Esophagus muscularis mucosa (tissue), 3 donors: ENCODE measurements around the gene ADAMTS2.

ENCODE experiments used
- CTCF ChIP-seq, 3 experiments: fragments of 200-600 bp in 2 of 3; fragments of 450-650 bp in 1 of 3; sonication (generic) in 2 of 3; IDR thresholded peaks; one replicate each; pipeline ENCODE4 v1.5.1; 2017 to 2019; ENCODE audit warnings: antibody characterized with exemption in 3 of 3, mild to moderate bottlenecking in 2 of 3, moderate library complexity in 1 of 3
- POLR2A ChIP-seq: fragments of 450-650 bp; IDR thresholded peaks from one replicate; pipeline ENCODE4 v1.6.1; 2017; ENCODE audit warnings: antibody characterized with exemption, moderate library complexity, mild to moderate bottlenecking, low read depth
- POLR2AphosphoS5 ChIP-seq, 2 donors: sonication (generic); formaldehyde crosslinking; IDR thresholded peaks; one replicate each; pipeline ENCODE4 v1.6.1; 2017; ENCODE audit warnings: antibody characterized with exemption in 2 of 2

DNA sequence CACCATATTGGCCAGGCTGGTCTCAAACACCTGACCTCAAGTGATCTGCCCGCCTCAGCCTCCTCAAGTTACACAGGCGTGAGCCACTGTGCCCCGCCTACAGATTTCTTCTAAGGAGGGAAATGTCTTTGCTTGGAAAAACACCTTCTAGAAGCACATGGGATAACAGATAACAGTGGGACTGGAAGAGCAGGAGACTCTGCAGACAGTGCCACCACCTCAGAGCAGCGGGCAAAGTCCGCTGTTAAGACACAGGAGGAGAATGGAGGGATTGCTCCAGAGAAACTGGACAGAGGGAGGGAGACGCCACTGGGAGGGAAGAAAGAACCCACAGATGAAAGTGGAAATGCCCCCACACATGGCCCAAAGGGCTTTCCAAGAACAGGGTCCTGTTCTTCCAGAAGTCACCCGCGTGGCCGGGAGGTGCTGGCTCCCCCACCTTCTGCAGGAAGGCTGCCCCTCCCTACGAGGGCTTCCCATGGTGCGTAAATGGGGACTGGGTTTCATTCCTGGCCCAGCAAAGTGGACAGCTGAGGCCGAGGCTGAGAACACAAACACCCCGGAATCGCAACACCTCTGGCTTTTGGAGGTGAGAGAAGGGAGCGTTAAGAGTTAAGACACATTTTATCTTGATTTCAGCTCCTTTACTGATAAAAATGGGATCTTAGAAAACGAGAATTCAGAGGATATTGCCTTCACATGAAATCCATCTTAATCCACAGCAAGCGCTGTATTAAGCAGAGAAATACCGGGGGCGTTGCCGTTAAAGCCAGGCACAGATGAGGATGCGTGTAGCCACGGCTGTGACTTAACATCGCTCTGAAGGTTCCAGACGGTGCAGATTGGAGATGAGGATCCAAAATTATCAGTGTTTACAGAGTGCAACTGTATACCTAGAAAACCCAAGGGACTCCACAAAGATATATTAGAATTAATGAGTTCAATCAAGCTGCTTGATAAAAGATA lies 11.2 kb downstream of the ADAMTS2 start:
- TF ChIP-seq CTCF (IDR thresholded peaks at IDR 0.05) (no peak), POLR2A (no peak), POLR2AphosphoS5 (IDR thresholded peaks at IDR 0.05) (no peak)
